ENCODE measurements around the gene IL10.

DNA sequence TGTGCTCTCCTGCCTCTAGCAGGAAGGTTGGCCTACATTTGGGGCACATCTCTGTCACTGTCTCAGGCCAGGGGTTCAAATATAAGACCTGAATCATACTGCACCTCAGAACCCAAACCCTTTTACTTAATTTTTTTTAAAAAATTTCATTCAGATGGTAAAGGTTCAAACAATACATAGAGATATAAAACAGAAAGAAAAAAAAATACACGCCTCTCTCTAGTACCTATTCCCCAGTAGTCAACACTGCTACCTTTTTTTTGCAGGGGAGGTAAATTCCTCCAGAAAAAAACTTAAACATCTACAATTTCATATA is 54.7 kb downstream of the IL10 start:
- TF ChIP-seq POLR2A (IDR thresholded peaks at IDR 0.05): no peak
- TF ChIP-seq, protein P1, sequence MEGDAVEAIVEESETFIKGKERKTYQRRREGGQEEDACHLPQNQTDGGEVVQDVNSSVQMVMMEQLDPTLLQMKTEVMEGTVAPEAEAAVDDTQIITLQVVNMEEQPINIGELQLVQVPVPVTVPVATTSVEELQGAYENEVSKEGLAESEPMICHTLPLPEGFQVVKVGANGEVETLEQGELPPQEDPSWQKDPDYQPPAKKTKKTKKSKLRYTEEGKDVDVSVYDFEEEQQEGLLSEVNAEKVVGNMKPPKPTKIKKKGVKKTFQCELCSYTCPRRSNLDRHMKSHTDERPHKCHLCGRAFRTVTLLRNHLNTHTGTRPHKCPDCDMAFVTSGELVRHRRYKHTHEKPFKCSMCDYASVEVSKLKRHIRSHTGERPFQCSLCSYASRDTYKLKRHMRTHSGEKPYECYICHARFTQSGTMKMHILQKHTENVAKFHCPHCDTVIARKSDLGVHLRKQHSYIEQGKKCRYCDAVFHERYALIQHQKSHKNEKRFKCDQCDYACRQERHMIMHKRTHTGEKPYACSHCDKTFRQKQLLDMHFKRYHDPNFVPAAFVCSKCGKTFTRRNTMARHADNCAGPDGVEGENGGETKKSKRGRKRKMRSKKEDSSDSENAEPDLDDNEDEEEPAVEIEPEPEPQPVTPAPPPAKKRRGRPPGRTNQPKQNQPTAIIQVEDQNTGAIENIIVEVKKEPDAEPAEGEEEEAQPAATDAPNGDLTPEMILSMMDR (IDR thresholded peaks at IDR 0.05): no peak

Measured in right lobe of liver (tissue), 4 donors.